Thoracic aorta (tissue), 2 donors: ENCODE results near the gene CLEC3B. TPM values are rescaled to one million over a fixed set of nuclear protein-coding genes. Genes with fewer than 3 reads are reported as not detected.

Experiments
- ATAC-seq: fragments of 150-250 bp; one replicate; pipeline ENCODE4 v1.8.0; 2017; ENCODE audit warnings: low read depth; ENCODE audit not compliant: insufficient number of reproducible peaks, low FRiP score
- DNase-seq: peaks from one replicate; pipeline ENCODE4 v3.0.0-alpha.2; 2020; ENCODE audit warnings: low spot score
- H3K27ac ChIP-seq, 2 donors: fragments of 200-600 bp; sonication (generic); 1 replicate in 1 of 2; 2 replicates in 1 of 2; pipeline ENCODE4 v1.5.1; 2016; ENCODE audit warnings: mild to moderate bottlenecking in 2 of 2, moderate library complexity in 2 of 2
- H3K27me3 ChIP-seq: fragments of 200-600 bp; sonication (generic); replicated peaks from 2 replicates; pipeline ENCODE4 v1.6.0; 2016; ENCODE audit warnings: mild to moderate bottlenecking; ENCODE audit not compliant: insufficient read depth
- H3K36me3 ChIP-seq: fragments of 200-600 bp; sonication (generic); one replicate; pipeline ENCODE4 v1.5.1; 2016
- H3K4me1 ChIP-seq, 2 donors: fragments of 200-600 bp; sonication (generic); 1 replicate in 1 of 2; 2 replicates in 1 of 2; pipeline versions ENCODE4 v1.5.1 to v1.6.0; 2016; ENCODE audit warnings: low read depth in 2 of 2, mild to moderate bottlenecking in 1 of 2; ENCODE audit not compliant: control insufficient read depth in 1 of 2
- H3K4me3 ChIP-seq: fragments of 200-600 bp; sonication (generic); 2 replicates; pipeline ENCODE4 v1.5.1; 2016; ENCODE audit warnings: mild to moderate bottlenecking
- H3K9me3 ChIP-seq: fragments of 200-600 bp; sonication (generic); 2 replicates; pipeline ENCODE4 v1.5.1; 2016
- CTCF ChIP-seq: fragments of 200-600 bp; sonication (generic); IDR thresholded peaks from one replicate; pipeline ENCODE4 v1.5.1; 2019; ENCODE audit warnings: antibody characterized with exemption
- total RNA-seq, 2 donors: library from RNA; depleted of rRNA; stranded (reverse); fragments of >200 nt; gene quantifications; one replicate each; pipeline versions ENCODE4 v1.1.0 to v1.2.3, GENCODE V29; 2016

The CLEC3B gene
- total RNA-seq, 2 donors from 2014 or later, result 96.6 to 202 TPM

GRCh38 chr3:45010811-45011333 is 15.2 kb upstream of the CLEC3B start:
- peak overlapping the region; percentile 84 to 90 for H3K27ac ChIP-seq
- peak overlapping the region; percentile 48 for H3K4me3 ChIP-seq
- peaks cover 21 to 31% of the 10 kb centered on the region in 2 donors for H3K4me1 ChIP-seq
- no peaks in the 10 kb centered on the region for H3K27me3 ChIP-seq
- no peaks in the 10 kb centered on the region for H3K9me3 ChIP-seq
- ATAC-seq (no peak), DNase-seq (no peak)
- no peak for TF ChIP-seq CTCF
- H3K36me3 ChIP-seq, result peaks cover 3% of the 10 kb centered on the region

GRCh38 chr3:45011756-45012508 is 14.2 kb upstream of the CLEC3B start:
- TF ChIP-seq CTCF, result no peak
- peak overlapping the region; percentile 84 to 90 for H3K27ac ChIP-seq
- ATAC-seq, result peak; percentile 71
- H3K4me1 ChIP-seq, result peaks cover 21 to 31% of the 10 kb centered on the region in 2 donors
- no peaks in the 10 kb centered on the region for H3K9me3 ChIP-seq
- no peaks in the 10 kb centered on the region for H3K27me3 ChIP-seq
- DNase-seq, result no peak
- peaks cover 3% of the 10 kb centered on the region for H3K36me3 ChIP-seq
- peak overlapping the region; percentile 48 for H3K4me3 ChIP-seq

GRCh38 chr3:45012577-45012976 is 13.5 kb upstream of the CLEC3B start:
- peaks cover 21 to 31% of the 10 kb centered on the region in 2 donors for H3K4me1 ChIP-seq
- H3K27me3 ChIP-seq, result no peaks in the 10 kb centered on the region
- no peaks in the 10 kb centered on the region for H3K9me3 ChIP-seq
- no peak for DNase-seq
- TF ChIP-seq CTCF, result no peak
- H3K4me3 ChIP-seq, result no peak overlapping the region
- peak overlapping the region; percentile 84 to 90 for H3K27ac ChIP-seq
- no peak for ATAC-seq
- no peaks in the 10 kb centered on the region for H3K36me3 ChIP-seq

- Histone ChIP-seq H3K4me1 (peaks cover 7 to 11% of the 10 kb centered on the region in 2 donors), H3K27me3 (no peaks in the 10 kb centered on the region), H3K36me3 (no peaks in the 10 kb centered on the region), H3K27ac (no peak overlapping the region), H3K9me3 (no peaks in the 10 kb centered on the region), H3K4me3 (no peak overlapping the region)
- no peak for TF ChIP-seq CTCF
- no peak for DNase-seq
- no peak for ATAC-seq
These were observed 9.2 kb upstream of the CLEC3B start for GRCh38 chr3:45016916-45017315.

- no peaks in the 10 kb centered on the region for H3K9me3 ChIP-seq
- DNase-seq, result no peak
- H3K36me3 ChIP-seq, result no peaks in the 10 kb centered on the region
- no peak overlapping the region for H3K4me3 ChIP-seq
- ATAC-seq, result no peak
- H3K27me3 ChIP-seq, result no peaks in the 10 kb centered on the region
- no peak overlapping the region for H3K27ac ChIP-seq
- H3K4me1 ChIP-seq, result peaks cover under 1 to 2% of the 10 kb centered on the region in 2 donors
- no peak for TF ChIP-seq CTCF
These were observed 8.3 kb upstream of the CLEC3B start for GRCh38 chr3:45017821-45018220.
